B cell (primary cell): Measurements from ENCODE around the gene GRB10.

Experiments
- CTCF ChIP-seq: fragments of 200-600 bp; IDR thresholded peaks from one replicate; pipeline ENCODE4 v1.8.0; 2022; ENCODE audit warnings: antibody characterized with exemption, mild to moderate bottlenecking
- EZH2 ChIP-seq: IDR thresholded peaks from 2 replicates; pipeline ENCODE4 v1.6.1; 2012; ENCODE audit warnings: borderline replicate concordance, low read depth, mild to moderate bottlenecking, moderate library complexity, low read length; ENCODE audit not compliant: insufficient read depth, poor library complexity, severe bottlenecking

GRCh38 chr7:50605059-50605458 lies 177.6 kb downstream of the GRB10 start:
- no peak for TF ChIP-seq CTCF
- no peak for TF ChIP-seq EZH2
